Measurements from ENCODE around the gene ANKRD44. TPM values are rescaled to one million over a fixed set of nuclear protein-coding genes. Genes with fewer than 3 reads are reported as not detected.

Gene ANKRD44
- total RNA-seq, 2 donors from 2014 or later: 7.0 to 7.9 TPM

- no peak overlapping the region for H3K9ac ChIP-seq (ENCODE audit: low read depth in 2 of 2, low read length in 2 of 2)
- no peaks in the 10 kb centered on the region for H3K4me1 ChIP-seq
- no peaks in the 10 kb centered on the region for H3K36me3 ChIP-seq
- intact Hi-C loops (cut with DNase I): no loop called here
- no peaks in the 10 kb centered on the region for H3K27me3 ChIP-seq
- no peak overlapping the region for H3K4me3 ChIP-seq
- DNase-seq: no peak
- H3K9me3 ChIP-seq: no peaks in the 10 kb centered on the region
- no peak for TF ChIP-seq CTCF (IDR thresholded peaks at IDR 0.05)
- H3K27ac ChIP-seq: no peak overlapping the region
These were observed 319.7 kb downstream of the ANKRD44 start for GRCh38 chr2:196990788-196991461.

GRCh38 chr2:196990092-196990491, 320.5 kb downstream of the ANKRD44 start:
- Histone ChIP-seq H3K4me1 (no peaks in the 10 kb centered on the region), H3K9me3 (no peaks in the 10 kb centered on the region), H3K27me3 (no peaks in the 10 kb centered on the region), H3K27ac (no peak overlapping the region), H3K9ac (ENCODE audit: low read depth in 2 of 2, low read length in 2 of 2) (no peak overlapping the region), H3K4me3 (no peak overlapping the region), H3K36me3 (no peaks in the 10 kb centered on the region)
- intact Hi-C loops (cut with DNase I): no loop called here
- no peak for DNase-seq
- TF ChIP-seq CTCF (IDR thresholded peaks at IDR 0.05): no peak

- intact Hi-C loops (cut with DNase I): no loop called here
- H3K4me1 ChIP-seq: no peaks in the 10 kb centered on the region
- no peaks in the 10 kb centered on the region for H3K36me3 ChIP-seq
- DNase-seq: no peak
- H3K9ac ChIP-seq (ENCODE audit: low read depth in 2 of 2, low read length in 2 of 2): no peak overlapping the region
- H3K4me3 ChIP-seq: no peak overlapping the region
- H3K27me3 ChIP-seq: no peaks in the 10 kb centered on the region
- no peaks in the 10 kb centered on the region for H3K9me3 ChIP-seq
- no peak overlapping the region for H3K27ac ChIP-seq
- TF ChIP-seq CTCF (IDR thresholded peaks at IDR 0.05): no peak
These were observed 321.1 kb downstream of the ANKRD44 start for GRCh38 chr2:196989496-196989895.

- no peak for DNase-seq
- Histone ChIP-seq H3K4me3 (no peak overlapping the region), H3K9me3 (no peaks in the 10 kb centered on the region), H3K9ac (ENCODE audit: low read depth in 2 of 2, low read length in 2 of 2) (no peak overlapping the region), H3K27ac (no peak overlapping the region), H3K4me1 (no peaks in the 10 kb centered on the region), H3K36me3 (no peaks in the 10 kb centered on the region), H3K27me3 (no peaks in the 10 kb centered on the region)
- no peak for TF ChIP-seq CTCF (IDR thresholded peaks at IDR 0.05)
- intact Hi-C loops (cut with DNase I): no loop called here
These were observed 321.9 kb downstream of the ANKRD44 start for GRCh38 chr2:196988639-196989038.

- DNase-seq: no peak
- Histone ChIP-seq H3K36me3 (no peaks in the 10 kb centered on the region), H3K4me3 (no peak overlapping the region), H3K27ac (no peak overlapping the region), H3K9ac (ENCODE audit: low read depth in 2 of 2, low read length in 2 of 2) (peak overlapping the region in 1 of 2 donors; percentile 21), H3K9me3 (no peaks in the 10 kb centered on the region), H3K27me3 (no peaks in the 10 kb centered on the region), H3K4me1 (no peaks in the 10 kb centered on the region)
- no peak for TF ChIP-seq CTCF (IDR thresholded peaks at IDR 0.05)
- intact Hi-C loops (cut with DNase I): no loop called here
These were observed 322.8 kb downstream of the ANKRD44 start for GRCh38 chr2:196987649-196988364.

All from colonic mucosa (tissue), 4 donors.